Inflammatory macrophage (primary cell): Measurements from ENCODE around the gene MAMDC4.
"Not testable (repeated sequence)": the region's sequence is repeated elsewhere in the genome, so short reads cannot be mapped to it uniquely, and the experiment has no call there.

Experiments used
- DNase-seq, 2 donors: peaks; one replicate each; pipeline ENCODE4 v3.0.0-alpha.2; 2020 to 2022

Gene MAMDC4

GRCh38 chr9:136862849-136863622, 10.9 kb downstream of the MAMDC4 start:
- no peak for DNase-seq

- no peak for DNase-seq
Measured at GRCh38 chr9:136863623-136864273, 11.6 kb downstream of the MAMDC4 start.

GRCh38 chr9:136865041-136865767, 13.1 kb downstream of the MAMDC4 start:
- no peak for DNase-seq

- no peak for DNase-seq
Measured at GRCh38 chr9:136865768-136866103, 13.6 kb downstream of the MAMDC4 start.

GRCh38 chr9:136866898-136867421, 14.8 kb downstream of the MAMDC4 start:
- not testable (repeated sequence) for DNase-seq

GRCh38 chr9:136867480-136867879, 15.3 kb downstream of the MAMDC4 start:
- no peak for DNase-seq

GRCh38 chr9:136867917-136868316, 15.8 kb downstream of the MAMDC4 start:
- no peak for DNase-seq

GRCh38 chr9:136868644-136869043, 16.5 kb downstream of the MAMDC4 start:
- DNase-seq = no peak

- not testable (repeated sequence) for DNase-seq
Measured at GRCh38 chr9:136869611-136870010, 17.5 kb downstream of the MAMDC4 start.

- DNase-seq = no peak
Measured at GRCh38 chr9:136875155-136875554, 23.0 kb downstream of the MAMDC4 start.

- DNase-seq = no peak
Measured at GRCh38 chr9:136876476-136876875, 24.3 kb downstream of the MAMDC4 start.

GRCh38 chr9:136880651-136881050, 28.5 kb downstream of the MAMDC4 start:
- no peak for DNase-seq

- peak; percentile 34 to 64 for DNase-seq
Measured at GRCh38 chr9:136881691-136882108, 29.6 kb downstream of the MAMDC4 start.

- DNase-seq = peak; percentile 62 to 86
Measured at GRCh38 chr9:136882109-136882946, 30.2 kb downstream of the MAMDC4 start.

- not testable (repeated sequence) for DNase-seq
Measured at GRCh38 chr9:136882947-136883283, 30.8 kb downstream of the MAMDC4 start.

GRCh38 chr9:136883670-136884069, 31.5 kb downstream of the MAMDC4 start:
- not testable (repeated sequence) for DNase-seq

- peak; percentile 99 for DNase-seq
Measured at GRCh38 chr9:136885950-136886578, 33.9 kb downstream of the MAMDC4 start, which contains the start of gene TRAF2. TSS of gene TRAF2 (plus strand) at chr9:136886516. CDS start at chr9:136898741, 12,225 bp downstream.

- DNase-seq = peak in 1 of 2 donors; percentile 11
Measured at GRCh38 chr9:136886610-136887597, 34.8 kb downstream of the MAMDC4 start.

- DNase-seq = no peak
Measured at GRCh38 chr9:136888454-136888853, 36.3 kb downstream of the MAMDC4 start.

- DNase-seq = no peak
Measured at GRCh38 chr9:136889858-136890257, 37.7 kb downstream of the MAMDC4 start.

- DNase-seq = no peak
Measured at GRCh38 chr9:136890661-136891060, 38.5 kb downstream of the MAMDC4 start.
